Endothelial cell of umbilical vein (primary cell): ENCODE data around the gene ZFYVE28. TPM values are rescaled to one million over a fixed set of nuclear protein-coding genes. Genes with fewer than 3 reads are reported as not detected.

Experiments used
- BruUV-seq: library from RNA; stranded (reverse); fragments of 400-500 nt; replicated peaks from 2 replicates; lab custom pipeline; 2021; lab: Mats Ljungman, UMichigan
- CTCF ChIA-PET: fragments of 300-600, 350-600 bp; sonication (Branson Sonifier 250); formaldehyde crosslinking; loops from one replicate; lab custom pipeline; 2021; ENCODE audit warnings: antibody characterized with exemption, inconsistent platforms; lab: Charles Lee
- POLR2A ChIA-PET: fragments of 300-600, 350-600 bp; sonication (Branson Sonifier 250); formaldehyde crosslinking; loops from one replicate; lab custom pipeline; 2021; ENCODE audit warnings: antibody characterized with exemption, inconsistent platforms; lab: Charles Lee
- DNase-seq: peaks from one replicate; pipeline ENCODE4 v3.0.0-alpha.2; 2011; ENCODE audit warnings: low read depth, low spot score
- FAIRE-seq: peaks from 2 replicates; lab custom pipeline; 2011; peaks lifted over from hg19 to GRCh38; lab: Jason Lieb, UNC
- H2AFZ ChIP-seq: 2 replicates; pipeline ENCODE4 v1.6.0; 2012; ENCODE audit warnings: low read depth, low read length, control low read depth, inconsistent platforms
- H3K27ac ChIP-seq: 2 replicates; pipeline ENCODE4 v1.5.1; 2011; ENCODE audit warnings: low read depth, mild to moderate bottlenecking, control low read depth, low read length, moderate library complexity; ENCODE audit not compliant: insufficient read depth
- H3K27me3 ChIP-seq, 2 experiments: 2 replicates each; pipeline versions ENCODE4 v1.6.0 to v1.6.1; 2011; ENCODE audit warnings: low read length in 2 of 2, mixed read lengths in 1 of 2; ENCODE audit not compliant: control insufficient read depth in 2 of 2, insufficient read depth in 2 of 2
- H3K36me3 ChIP-seq, 2 experiments: 2 replicates in 1 of 2; 3 replicates in 1 of 2; pipeline ENCODE4 v1.5.1; 2011; ENCODE audit warnings: low read length in 2 of 2, mild to moderate bottlenecking in 1 of 2, moderate library complexity in 1 of 2; ENCODE audit not compliant: control insufficient read depth in 2 of 2, insufficient read depth in 2 of 2; ENCODE audit errors: extremely low read depth in 1 of 2
- H3K4me1 ChIP-seq: 3 replicates; pipeline ENCODE4 v1.5.1; 2011; ENCODE audit warnings: mild to moderate bottlenecking, low read length; ENCODE audit not compliant: control insufficient read depth, insufficient read depth; ENCODE audit errors: extremely low read depth
- H3K4me2 ChIP-seq: 2 replicates; pipeline ENCODE4 v1.6.1; 2011; ENCODE audit warnings: low read length, control low read depth, mixed read lengths; ENCODE audit not compliant: insufficient read depth
- H3K4me3 ChIP-seq, 3 experiments: fragments of 200-600 bp in 1 of 3; sonication (generic), shearing (Covaris generic) in 1 of 3; replicated peaks in 1 of 3; 2 replicates each; pipeline ENCODE4 v1.5.1; 2011 to 2016; ENCODE audit warnings: control low read depth in 3 of 3, low read length in 3 of 3, mild to moderate bottlenecking in 2 of 3, inconsistent platforms in 1 of 3, low read depth in 1 of 3, moderate library complexity in 1 of 3; ENCODE audit not compliant: insufficient read depth in 1 of 3
- H3K79me2 ChIP-seq: 2 replicates; pipeline ENCODE4 v1.6.0; 2012; ENCODE audit warnings: low read length, inconsistent platforms; ENCODE audit not compliant: control insufficient read depth, insufficient read depth
- H3K9ac ChIP-seq: replicated peaks from 2 replicates; pipeline ENCODE3; 2011; ENCODE audit warnings: low read length, control low read depth; ENCODE audit not compliant: insufficient read depth; ENCODE audit errors: extremely low read depth
- H3K9me1 ChIP-seq: replicated peaks from 3 replicates; pipeline ENCODE4 v1.6.0; 2011; ENCODE audit warnings: mild to moderate bottlenecking, low read length; ENCODE audit not compliant: control insufficient read depth, insufficient read depth; ENCODE audit errors: extremely low read depth
- H3K9me3 ChIP-seq: replicated peaks from 2 replicates; pipeline ENCODE4 v1.5.1; 2012; ENCODE audit warnings: low read length, inconsistent platforms; ENCODE audit not compliant: control insufficient read depth, insufficient read depth
- H4K20me1 ChIP-seq: replicated peaks from 2 replicates; pipeline ENCODE3; 2011; ENCODE audit warnings: mild to moderate bottlenecking, low read length; ENCODE audit not compliant: control insufficient read depth, insufficient read depth; ENCODE audit errors: extremely low read depth
- CTCF ChIP-seq, 2 donors: IDR thresholded peaks; 1 replicate in 1 of 2; 2 replicates in 1 of 2; pipeline ENCODE4 v1.5.1; 2011; ENCODE audit warnings: low read length in 2 of 2, mild to moderate bottlenecking in 2 of 2, moderate library complexity in 2 of 2, control low read depth in 1 of 2, inconsistent platforms in 1 of 2, low read depth in 1 of 2; ENCODE audit not compliant: insufficient read depth in 1 of 2; ENCODE audit errors: extremely low read depth in 1 of 2
- EZH2 ChIP-seq: IDR thresholded peaks from 2 replicates; pipeline ENCODE4 v1.6.1; 2012; ENCODE audit warnings: borderline replicate concordance, low read depth, mild to moderate bottlenecking, moderate library complexity, low read length, inconsistent platforms; ENCODE audit not compliant: severe bottlenecking
- FOS ChIP-seq: IDR thresholded peaks from 2 replicates; pipeline ENCODE4 v1.6.1; 2011; ENCODE audit warnings: mild to moderate bottlenecking, low read length, moderate library complexity, borderline replicate concordance; ENCODE audit not compliant: insufficient read depth
- GATA2 ChIP-seq: IDR thresholded peaks from 2 replicates; pipeline ENCODE4 v1.7.0; 2011; ENCODE audit warnings: low read depth, mild to moderate bottlenecking, moderate library complexity, mixed read lengths, low read length; ENCODE audit not compliant: insufficient read length, insufficient read depth
- JUN ChIP-seq: IDR thresholded peaks from 2 replicates; pipeline ENCODE4 v1.6.1; 2011; ENCODE audit warnings: borderline replicate concordance, low read depth; ENCODE audit not compliant: insufficient read length, insufficient read depth
- MAX ChIP-seq: IDR thresholded peaks from 2 replicates; pipeline ENCODE4 v1.6.1; 2011; ENCODE audit not compliant: insufficient read depth, insufficient read length
- MYC ChIP-seq: IDR thresholded peaks from one replicate; pipeline ENCODE4 v1.6.1; 2011; ENCODE audit warnings: mild to moderate bottlenecking, low read depth, low read length
- POLR2A ChIP-seq: IDR thresholded peaks from 2 replicates; pipeline ENCODE4 v1.6.1; 2012; ENCODE audit warnings: low read depth, mild to moderate bottlenecking, control low read depth, low read length
- POLR2AphosphoS5 ChIP-seq: IDR thresholded peaks from 2 replicates; pipeline ENCODE4 v1.6.1; 2012; ENCODE audit warnings: low read depth, mild to moderate bottlenecking, control low read depth, low read length, moderate library complexity; ENCODE audit not compliant: insufficient read depth
- dilution Hi-C: fragments of 300-500 bp; cut with MboI; formaldehyde crosslinking; loops from one replicate; pipeline ENCODE4 v1.15.0; 2019; ENCODE audit warnings: low sequenced_read_pairs; ENCODE audit not compliant: extremely low pct_ligation_motif_present
- intact Hi-C: fragments of 100-400 bp; cut with micrococcal nuclease; formaldehyde crosslinking; loops from one replicate; pipeline ENCODE4 v1.10.0; 2022
- polyA plus RNA-seq, 4 experiments: library from polyadenylated mRNA; depleted of rRNA in 3 of 4; stranded (reverse) in 3 of 4; unstranded in 1 of 4; fragments of >200 nt; gene quantifications; 2 replicates each; pipeline versions ENCODE4 v1.2.1 to v1.2.3, GENCODE V29; 2011 to 2012; ENCODE audit warnings: missing spikeins in 1 of 4
- total RNA-seq: library from RNA; stranded (reverse); gene quantifications from 2 replicates; pipeline ENCODE4 v1.2.3, GENCODE V29; 2021

The ZFYVE28 gene
- total and polyA plus RNA-seq, 2 donors (not counting 3 experiments of a cell fraction or from before 2014, with no cell fraction given) = 5.8 to 7.1 TPM

DNA sequence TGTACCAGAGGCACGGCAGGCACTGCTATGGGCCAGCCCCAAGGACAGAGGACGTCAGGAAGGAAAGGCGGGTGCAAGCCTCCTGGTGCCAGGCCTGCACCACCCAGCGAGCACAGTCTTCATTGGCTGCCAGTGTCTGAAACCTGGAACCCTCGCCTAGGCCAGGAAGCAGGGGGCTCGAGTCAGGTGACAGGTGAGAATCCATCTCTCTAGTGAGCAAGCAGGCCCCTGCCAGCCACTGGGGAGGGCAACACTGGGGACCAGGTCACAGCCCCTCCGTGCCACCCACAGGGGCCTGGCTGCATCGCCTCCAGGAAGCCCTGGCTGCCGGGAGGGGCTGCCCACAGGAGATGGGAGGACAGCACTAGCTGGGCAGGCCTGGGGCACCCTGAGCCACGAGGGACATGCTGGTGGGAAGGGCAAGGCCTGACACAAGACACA, 169.6 kb downstream of the ZFYVE28 start:
- no peak overlapping the region for H2AFZ ChIP-seq
- no peak overlapping the region for H3K4me3 ChIP-seq
- no peaks in the 10 kb centered on the region for H3K4me1 ChIP-seq
- FAIRE-seq (no peak), DNase-seq (no peak)
- CTCF ChIA-PET = interaction anchor here (1.0 to 1.5 kb wide), 3 partner anchors 9 to 193 kb away, joined by 3 to 4 read pairs (median 3); no protein-coding TSS in a partner anchor
- H3K36me3 ChIP-seq = peaks cover 2 to 30% of the 10 kb centered on the region in 2 experiments
- H3K27me3 ChIP-seq = no peaks in the 10 kb centered on the region
- dilution Hi-C loops = no loop called here
- H3K9ac ChIP-seq = no peak overlapping the region
- intact Hi-C loops = no loop called here
- H3K9me1 ChIP-seq = no peaks in the 10 kb centered on the region
- POLR2A ChIA-PET = no interaction called here
- no peaks in the 10 kb centered on the region for H3K9me3 ChIP-seq
- TF ChIP-seq GATA2 (no peak), JUN (no peak), POLR2AphosphoS5 (no peak), FOS (no peak), CTCF (IDR thresholded peaks at IDR 0.05; ENCODE audit: extremely low read depth in 1 of 2, insufficient read depth in 1 of 2, low read depth in 1 of 2, low read length in 2 of 2) (no peak), MAX (no peak), EZH2 (no peak), MYC (no peak), POLR2A (no peak)
- no peak overlapping the region for H3K27ac ChIP-seq
- BruUV-seq = no TSS peak
- no peaks in the 10 kb centered on the region for H4K20me1 ChIP-seq
- H3K79me2 ChIP-seq = no peaks in the 10 kb centered on the region
- H3K4me2 ChIP-seq = no peak overlapping the region
